ENCODE results near the gene PTPRK.

Gene PTPRK

GRCh38 chr6:128097009-128097408 is 423.4 kb downstream of the PTPRK start:
- H3K79me1 ChIP-seq (ENCODE audit: low read length), result no peaks in the 10 kb centered on the region
- H4K5ac ChIP-seq (ENCODE audit: low read length), result no peak overlapping the region
- no peak overlapping the region for H2AK5ac ChIP-seq (ENCODE audit: low read length)
- H3K4me3 ChIP-seq (ENCODE audit: low read length), result no peak overlapping the region
- no peaks in the 10 kb centered on the region for H3K79me2 ChIP-seq (ENCODE audit: control insufficient read depth, insufficient read depth, low read length)
- H2BK15ac ChIP-seq (replicated peaks; ENCODE audit: low read depth), result no peak overlapping the region
- no peaks in the 10 kb centered on the region for H3K27me3 ChIP-seq (ENCODE audit: insufficient read depth, low read length, poor library complexity)
- H3K56ac ChIP-seq (ENCODE audit: low read length), result no peak overlapping the region
- H3K4me2 ChIP-seq (ENCODE audit: low read length), result no peak overlapping the region
- no peak overlapping the region for H2BK120ac ChIP-seq (ENCODE audit: low read depth, low read length)
- no peak overlapping the region for H3K27ac ChIP-seq (ENCODE audit: low read depth, low read length)
- no peak overlapping the region for H2BK5ac ChIP-seq (ENCODE audit: low read length)
- whole genome bisulfite sequencing (ENCODE audit: extremely low coverage, insufficient coverage, low lambda C conversion rate), result no CpG with 5 or more reads among the region's 3 CpGs
- H3K18ac ChIP-seq (ENCODE audit: low read length), result no peak overlapping the region
- no peak overlapping the region for H4K8ac ChIP-seq (ENCODE audit: low read depth, low read length)
- no peaks in the 10 kb centered on the region for H3K4me1 ChIP-seq (ENCODE audit: control insufficient read depth, low read depth, low read length)
- no peaks in the 10 kb centered on the region for H3K36me3 ChIP-seq (ENCODE audit: control insufficient read depth, insufficient read depth, low read length)
- no peak overlapping the region for H3K4ac ChIP-seq (ENCODE audit: low read depth, low read length)
- no peak overlapping the region for H3K23ac ChIP-seq (ENCODE audit: low read length)
- DNase-seq, result no peak
- no peak overlapping the region for H3K9ac ChIP-seq (ENCODE audit: low read length)

- Histone ChIP-seq H3K56ac (ENCODE audit: low read length) (no peak overlapping the region), H3K79me1 (ENCODE audit: low read length) (no peaks in the 10 kb centered on the region), H3K18ac (ENCODE audit: low read length) (no peak overlapping the region), H3K79me2 (ENCODE audit: control insufficient read depth, insufficient read depth, low read length) (no peaks in the 10 kb centered on the region), H3K4me2 (ENCODE audit: low read length) (no peak overlapping the region), H4K5ac (ENCODE audit: low read length) (no peak overlapping the region), H4K8ac (ENCODE audit: low read depth, low read length) (no peak overlapping the region), H2BK120ac (ENCODE audit: low read depth, low read length) (no peak overlapping the region), H2AK5ac (ENCODE audit: low read length) (no peak overlapping the region), H3K9ac (ENCODE audit: low read length) (no peak overlapping the region), H3K23ac (ENCODE audit: low read length) (no peak overlapping the region), H3K4ac (ENCODE audit: low read depth, low read length) (no peak overlapping the region), H2BK15ac (replicated peaks; ENCODE audit: low read depth) (no peak overlapping the region), H3K36me3 (ENCODE audit: control insufficient read depth, insufficient read depth, low read length) (no peaks in the 10 kb centered on the region), H3K27me3 (ENCODE audit: insufficient read depth, low read length, poor library complexity) (no peaks in the 10 kb centered on the region), H3K27ac (ENCODE audit: low read depth, low read length) (no peak overlapping the region), H3K4me1 (ENCODE audit: control insufficient read depth, low read depth, low read length) (no peaks in the 10 kb centered on the region), H3K4me3 (ENCODE audit: low read length) (no peak overlapping the region), H2BK5ac (ENCODE audit: low read length) (no peak overlapping the region)
- no peak for DNase-seq
Observed at GRCh38 chr6:128095362-128095761, 425.0 kb downstream of the PTPRK start.

GRCh38 chr6:128079021-128079420 is 441.4 kb downstream of the PTPRK start:
- Histone ChIP-seq H4K8ac (ENCODE audit: low read depth, low read length) (no peak overlapping the region), H3K4me2 (ENCODE audit: low read length) (no peak overlapping the region), H3K9ac (ENCODE audit: low read length) (no peak overlapping the region), H2BK15ac (replicated peaks; ENCODE audit: low read depth) (no peak overlapping the region), H3K23ac (ENCODE audit: low read length) (no peak overlapping the region), H3K18ac (ENCODE audit: low read length) (no peak overlapping the region), H3K4me3 (ENCODE audit: low read length) (no peak overlapping the region), H4K5ac (ENCODE audit: low read length) (no peak overlapping the region), H3K79me1 (ENCODE audit: low read length) (no peaks in the 10 kb centered on the region), H3K36me3 (ENCODE audit: control insufficient read depth, insufficient read depth, low read length) (no peaks in the 10 kb centered on the region), H3K27ac (ENCODE audit: low read depth, low read length) (no peak overlapping the region), H3K4me1 (ENCODE audit: control insufficient read depth, low read depth, low read length) (no peaks in the 10 kb centered on the region), H2BK120ac (ENCODE audit: low read depth, low read length) (no peak overlapping the region), H2BK5ac (ENCODE audit: low read length) (no peak overlapping the region), H2AK5ac (ENCODE audit: low read length) (no peak overlapping the region), H3K79me2 (ENCODE audit: control insufficient read depth, insufficient read depth, low read length) (no peaks in the 10 kb centered on the region), H3K4ac (ENCODE audit: low read depth, low read length) (no peak overlapping the region), H3K56ac (ENCODE audit: low read length) (no peak overlapping the region), H3K27me3 (ENCODE audit: insufficient read depth, low read length, poor library complexity) (no peaks in the 10 kb centered on the region)
- WGBS (ENCODE audit: extremely low coverage, insufficient coverage, low lambda C conversion rate), result no CpG with 5 or more reads among the region's 4 CpGs
- DNase-seq, result no peak

GRCh38 chr6:128078276-128078675 is 442.1 kb downstream of the PTPRK start:
- H3K4me3 ChIP-seq (ENCODE audit: low read length), result no peak overlapping the region
- no peak overlapping the region for H3K23ac ChIP-seq (ENCODE audit: low read length)
- H2BK120ac ChIP-seq (ENCODE audit: low read depth, low read length), result no peak overlapping the region
- H2BK15ac ChIP-seq (replicated peaks; ENCODE audit: low read depth), result no peak overlapping the region
- H2BK5ac ChIP-seq (ENCODE audit: low read length), result no peak overlapping the region
- H3K27ac ChIP-seq (ENCODE audit: low read depth, low read length), result no peak overlapping the region
- H4K5ac ChIP-seq (ENCODE audit: low read length), result no peak overlapping the region
- WGBS (ENCODE audit: extremely low coverage, insufficient coverage, low lambda C conversion rate), result 100% methylated on average over 2 of the region's 2 CpGs
- no peak for DNase-seq
- no peak overlapping the region for H2AK5ac ChIP-seq (ENCODE audit: low read length)
- H3K79me2 ChIP-seq (ENCODE audit: control insufficient read depth, insufficient read depth, low read length), result no peaks in the 10 kb centered on the region
- H3K9ac ChIP-seq (ENCODE audit: low read length), result no peak overlapping the region
- no peaks in the 10 kb centered on the region for H3K27me3 ChIP-seq (ENCODE audit: insufficient read depth, low read length, poor library complexity)
- no peaks in the 10 kb centered on the region for H3K79me1 ChIP-seq (ENCODE audit: low read length)
- no peak overlapping the region for H3K4ac ChIP-seq (ENCODE audit: low read depth, low read length)
- no peak overlapping the region for H3K4me2 ChIP-seq (ENCODE audit: low read length)
- no peaks in the 10 kb centered on the region for H3K4me1 ChIP-seq (ENCODE audit: control insufficient read depth, low read depth, low read length)
- no peak overlapping the region for H3K56ac ChIP-seq (ENCODE audit: low read length)
- H3K18ac ChIP-seq (ENCODE audit: low read length), result no peak overlapping the region
- H4K8ac ChIP-seq (ENCODE audit: low read depth, low read length), result no peak overlapping the region
- no peaks in the 10 kb centered on the region for H3K36me3 ChIP-seq (ENCODE audit: control insufficient read depth, insufficient read depth, low read length)

- H3K23ac ChIP-seq (ENCODE audit: low read length), result no peak overlapping the region
- no peaks in the 10 kb centered on the region for H3K79me2 ChIP-seq (ENCODE audit: control insufficient read depth, insufficient read depth, low read length)
- DNase-seq, result no peak
- H4K8ac ChIP-seq (ENCODE audit: low read depth, low read length), result no peak overlapping the region
- no peak overlapping the region for H2BK120ac ChIP-seq (ENCODE audit: low read depth, low read length)
- no peak overlapping the region for H3K56ac ChIP-seq (ENCODE audit: low read length)
- H3K9ac ChIP-seq (ENCODE audit: low read length), result no peak overlapping the region
- H2AK5ac ChIP-seq (ENCODE audit: low read length), result no peak overlapping the region
- no peaks in the 10 kb centered on the region for H3K36me3 ChIP-seq (ENCODE audit: control insufficient read depth, insufficient read depth, low read length)
- H2BK5ac ChIP-seq (ENCODE audit: low read length), result no peak overlapping the region
- no peak overlapping the region for H3K27ac ChIP-seq (ENCODE audit: low read depth, low read length)
- no peak overlapping the region for H3K18ac ChIP-seq (ENCODE audit: low read length)
- H4K5ac ChIP-seq (ENCODE audit: low read length), result no peak overlapping the region
- H3K4me3 ChIP-seq (ENCODE audit: low read length), result no peak overlapping the region
- H3K4me1 ChIP-seq (ENCODE audit: control insufficient read depth, low read depth, low read length), result no peaks in the 10 kb centered on the region
- no peak overlapping the region for H2BK15ac ChIP-seq (replicated peaks; ENCODE audit: low read depth)
- no peaks in the 10 kb centered on the region for H3K79me1 ChIP-seq (ENCODE audit: low read length)
- no peaks in the 10 kb centered on the region for H3K27me3 ChIP-seq (ENCODE audit: insufficient read depth, low read length, poor library complexity)
- H3K4ac ChIP-seq (ENCODE audit: low read depth, low read length), result no peak overlapping the region
- no CpG with 5 or more reads among the region's 1 CpG for WGBS (ENCODE audit: extremely low coverage, insufficient coverage, low lambda C conversion rate)
- H3K4me2 ChIP-seq (ENCODE audit: low read length), result no peak overlapping the region
Observed at GRCh38 chr6:128076843-128077242, 443.6 kb downstream of the PTPRK start.

- no peaks in the 10 kb centered on the region for H3K36me3 ChIP-seq (ENCODE audit: control insufficient read depth, insufficient read depth, low read length)
- no peak overlapping the region for H3K56ac ChIP-seq (ENCODE audit: low read length)
- no peak overlapping the region for H4K5ac ChIP-seq (ENCODE audit: low read length)
- H2BK5ac ChIP-seq (ENCODE audit: low read length), result no peak overlapping the region
- H3K9ac ChIP-seq (ENCODE audit: low read length), result no peak overlapping the region
- no peak overlapping the region for H3K18ac ChIP-seq (ENCODE audit: low read length)
- H3K27me3 ChIP-seq (ENCODE audit: insufficient read depth, low read length, poor library complexity), result no peaks in the 10 kb centered on the region
- H2BK120ac ChIP-seq (ENCODE audit: low read depth, low read length), result no peak overlapping the region
- no peak overlapping the region for H3K23ac ChIP-seq (ENCODE audit: low read length)
- no peak for DNase-seq
- no peaks in the 10 kb centered on the region for H3K4me1 ChIP-seq (ENCODE audit: control insufficient read depth, low read depth, low read length)
- H3K27ac ChIP-seq (ENCODE audit: low read depth, low read length), result no peak overlapping the region
- H4K8ac ChIP-seq (ENCODE audit: low read depth, low read length), result no peak overlapping the region
- no peak overlapping the region for H3K4ac ChIP-seq (ENCODE audit: low read depth, low read length)
- no CpG with 5 or more reads among the region's 2 CpGs for WGBS (ENCODE audit: extremely low coverage, insufficient coverage, low lambda C conversion rate)
- no peak overlapping the region for H3K4me3 ChIP-seq (ENCODE audit: low read length)
- no peaks in the 10 kb centered on the region for H3K79me1 ChIP-seq (ENCODE audit: low read length)
- H2AK5ac ChIP-seq (ENCODE audit: low read length), result no peak overlapping the region
- H3K4me2 ChIP-seq (ENCODE audit: low read length), result no peak overlapping the region
- no peak overlapping the region for H2BK15ac ChIP-seq (replicated peaks; ENCODE audit: low read depth)
- no peaks in the 10 kb centered on the region for H3K79me2 ChIP-seq (ENCODE audit: control insufficient read depth, insufficient read depth, low read length)
Observed at GRCh38 chr6:128074567-128074966, 445.8 kb downstream of the PTPRK start.

All from mesendoderm (in vitro differentiated cells).